Uterus (tissue), 2 donors: Measurements from ENCODE around the gene KDM4C.

Experiments
- CTCF ChIP-seq, 4 experiments: fragments of 200-600 bp in 2 of 4; fragments of 450-650 bp in 2 of 4; sonication (generic) in 2 of 4; IDR thresholded peaks; one replicate each; pipeline ENCODE4 v1.5.1; 2016 to 2019; ENCODE audit warnings: antibody characterized with exemption in 4 of 4, mild to moderate bottlenecking in 2 of 4, moderate library complexity in 1 of 4
- POLR2A ChIP-seq, 2 donors: fragments of 450-650 bp; IDR thresholded peaks; one replicate each; pipeline ENCODE4 v1.6.1; 2016; ENCODE audit warnings: antibody characterized with exemption in 2 of 2, mild to moderate bottlenecking in 1 of 2, moderate library complexity in 1 of 2

- TF ChIP-seq CTCF (IDR thresholded peaks at IDR 0.05) (no peak), POLR2A (IDR thresholded peaks at IDR 0.05) (no peak)
These were observed 179.4 kb downstream of the KDM4C start for GRCh38 chr9:6937209-6937608.
